Limb (tissue), 2 donors: ENCODE results near the gene XRCC6.
"Not testable (repeated sequence)": the region's sequence is repeated elsewhere in the genome, so short reads cannot be mapped to it uniquely, and the experiment has no call there.

Source experiments
- DNase-seq, 2 donors: peaks; one replicate each; pipeline ENCODE4 v3.0.0-alpha.2; 2016; ENCODE audit errors: extremely low spot score in 2 of 2

XRCC6 gene

GRCh38 chr22:41598891-41599635 is 22.0 kb upstream of the XRCC6 start:
- DNase-seq = no peak

GRCh38 chr22:41600976-41601375 is 20.1 kb upstream of the XRCC6 start:
- DNase-seq = no peak

- no peak for DNase-seq
These were observed 17.2 kb upstream of the XRCC6 start for GRCh38 chr22:41603873-41604332.

GRCh38 chr22:41608386-41608785 is 12.7 kb upstream of the XRCC6 start:
- no peak for DNase-seq

- DNase-seq = no peak
These were observed 8.3 kb upstream of the XRCC6 start for GRCh38 chr22:41612603-41613306.

GRCh38 chr22:41613456-41613855 is 7.6 kb upstream of the XRCC6 start:
- no peak for DNase-seq

GRCh38 chr22:41619979-41620588 is 1.0 kb upstream of the XRCC6 start:
- DNase-seq = peak in 1 of 2 donors; percentile 52

- peak in 1 of 2 donors; percentile 13 for DNase-seq
These were observed 451 bp upstream of the XRCC6 start, which contains the start of gene DESI1 for GRCh38 chr22:41620589-41621098. DESI1 (minus strand) TSS chr22:41621043; CDS start chr22:41620839, 204 bp downstream.

GRCh38 chr22:41621911-41622179 is 750 bp downstream of the XRCC6 start:
- DNase-seq = no peak

GRCh38 chr22:41625577-41625976 is 4.5 kb downstream of the XRCC6 start:
- no peak for DNase-seq

- DNase-seq = not testable (repeated sequence)
These were observed 10.0 kb downstream of the XRCC6 start for GRCh38 chr22:41631115-41631514.

GRCh38 chr22:41631615-41632014 is 10.5 kb downstream of the XRCC6 start:
- not testable (repeated sequence) for DNase-seq

- not testable (repeated sequence) for DNase-seq
These were observed 13.5 kb downstream of the XRCC6 start for GRCh38 chr22:41634610-41635009.

- DNase-seq = no peak
These were observed 15.4 kb downstream of the XRCC6 start for GRCh38 chr22:41636467-41636866.

- DNase-seq = not testable (repeated sequence)
These were observed 16.5 kb downstream of the XRCC6 start for GRCh38 chr22:41637623-41638022.

GRCh38 chr22:41638124-41638523 is 17.0 kb downstream of the XRCC6 start:
- no peak for DNase-seq

GRCh38 chr22:41638748-41639147 is 17.7 kb downstream of the XRCC6 start:
- DNase-seq = no peak

GRCh38 chr22:41641854-41642253 is 20.8 kb downstream of the XRCC6 start:
- no peak for DNase-seq

- no peak for DNase-seq
These were observed 21.4 kb downstream of the XRCC6 start for GRCh38 chr22:41642331-41643110.

- DNase-seq = no peak
These were observed 26.7 kb downstream of the XRCC6 start for GRCh38 chr22:41647771-41648170.

GRCh38 chr22:41648432-41648831 is 27.3 kb downstream of the XRCC6 start:
- DNase-seq = no peak
